Measurements from ENCODE around the gene TRABD2A.

The TRABD2A gene

DNA sequence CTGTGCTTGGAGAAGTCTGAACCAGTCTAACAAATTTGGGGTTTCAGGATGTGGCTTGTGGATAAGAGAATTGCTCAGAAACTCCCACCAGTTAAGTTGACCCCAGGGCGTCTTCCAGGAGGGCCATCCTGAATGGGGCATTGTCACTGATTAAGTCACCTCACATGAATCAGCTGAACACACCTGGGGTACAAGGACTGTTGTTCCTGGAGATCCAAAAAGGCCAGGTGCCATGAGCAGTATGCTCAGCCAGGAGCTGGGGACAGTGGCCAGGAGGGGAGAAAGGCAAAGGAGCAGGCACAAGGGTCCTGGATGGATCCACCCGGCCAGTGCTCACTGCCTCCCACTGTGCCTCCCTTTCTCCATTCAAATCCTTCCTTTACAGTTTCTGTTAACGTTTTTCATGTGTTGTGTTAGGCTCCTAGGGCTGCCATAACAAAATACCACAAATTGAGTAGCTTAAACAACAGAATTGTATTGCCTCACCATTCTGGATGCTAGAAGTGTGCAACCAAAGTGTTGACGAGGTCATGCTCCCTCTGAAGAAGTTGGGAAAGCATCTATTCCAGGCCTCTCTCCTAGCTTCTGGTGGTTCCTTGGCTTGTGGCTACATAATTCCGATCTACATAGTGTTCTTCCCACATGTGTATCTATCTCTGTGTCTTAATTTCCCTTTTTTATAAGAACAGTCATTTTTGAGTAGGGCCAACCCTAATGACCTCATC lies 33.4 kb downstream of the TRABD2A start:
- no peak for DNase-seq

DNA sequence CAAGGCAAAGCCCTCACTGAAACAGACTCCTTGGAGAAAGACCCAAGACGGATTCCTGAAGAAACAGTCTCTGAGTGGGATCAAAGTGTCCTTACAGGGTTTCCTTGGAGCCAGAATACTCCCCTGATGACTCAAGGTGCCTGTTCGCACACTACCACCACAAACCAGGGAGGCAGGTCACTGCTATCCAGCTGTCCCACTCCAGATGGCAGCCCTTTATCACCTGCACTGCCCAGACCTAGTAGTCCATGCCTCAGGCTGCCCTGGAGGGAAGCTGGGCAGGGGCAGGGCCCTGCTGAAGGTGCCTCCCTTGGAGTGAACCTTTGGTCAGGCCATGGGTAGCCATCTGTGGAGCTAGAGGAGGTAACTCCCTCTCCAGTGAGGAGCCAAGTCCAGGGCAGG lies 34.1 kb downstream of the TRABD2A start:
- peak; percentile 26 for DNase-seq

DNA sequence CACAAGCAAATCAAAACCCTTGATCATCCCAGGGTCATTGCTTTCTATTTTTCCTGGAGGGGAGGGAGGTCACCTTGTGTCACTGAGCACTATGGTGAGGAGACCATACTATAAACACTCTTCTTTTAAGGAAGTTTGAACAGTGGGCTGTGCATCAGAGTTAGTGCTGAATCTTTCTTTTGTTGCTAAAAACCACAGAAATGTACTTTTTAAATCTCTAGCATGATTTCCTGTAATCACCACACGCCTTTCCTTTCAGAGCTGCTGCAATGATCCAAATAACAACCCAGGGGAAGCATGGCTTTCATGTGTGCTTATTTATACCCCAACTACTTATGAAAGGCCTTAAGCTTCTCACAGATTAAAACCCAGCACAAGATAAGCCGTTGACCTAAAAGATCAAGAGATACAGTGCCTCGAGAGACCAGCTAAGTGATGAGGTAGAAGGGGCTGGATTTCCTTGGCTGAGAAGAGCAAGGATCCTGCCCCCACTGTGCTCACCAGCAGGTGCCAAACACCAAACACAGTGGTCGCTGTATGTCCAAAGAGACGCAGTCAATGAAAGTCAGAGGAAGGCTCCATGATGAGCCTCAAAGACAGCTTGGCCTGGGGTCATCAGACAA lies 34.7 kb downstream of the TRABD2A start:
- DNase-seq, result peak; percentile 27

DNA sequence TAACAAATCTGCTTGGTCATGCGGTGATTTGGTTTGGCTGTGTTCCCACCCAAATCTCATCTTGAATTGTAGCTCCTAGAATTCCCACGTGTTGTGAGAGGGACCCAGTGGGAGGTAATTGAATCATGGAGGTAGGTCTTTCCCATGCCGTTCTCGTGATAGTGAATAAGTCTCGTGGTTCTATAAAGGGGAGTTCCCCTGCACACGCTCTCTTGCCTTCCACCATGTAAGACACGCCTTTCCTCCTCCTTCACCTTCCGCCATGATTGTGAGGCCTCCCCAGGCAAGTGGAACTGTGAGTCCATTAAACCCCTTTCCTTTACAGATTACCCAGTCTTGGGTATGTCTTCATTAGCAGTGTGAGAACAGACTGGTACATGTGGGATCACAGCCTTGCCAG lies 36.7 kb downstream of the TRABD2A start:
- DNase-seq, result no peak

DNA sequence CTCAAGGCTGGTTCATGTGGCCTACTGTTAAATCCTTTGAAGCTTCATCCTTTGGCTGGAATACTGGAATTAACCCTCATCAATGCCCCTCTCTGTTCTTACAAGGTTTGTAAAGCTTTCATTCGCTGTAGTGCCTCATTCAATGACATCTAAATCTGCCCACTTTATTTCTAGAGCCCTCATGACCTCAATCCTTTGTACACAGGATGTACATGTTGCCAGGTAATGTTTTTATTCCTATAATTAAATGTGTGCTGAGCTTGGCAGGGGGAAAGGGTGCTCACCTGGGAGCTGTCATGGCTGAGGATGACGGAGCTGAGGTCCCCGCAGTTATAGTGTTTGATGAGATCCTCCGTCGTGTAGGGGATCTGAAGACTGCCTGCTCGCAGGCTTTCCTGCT lies 39.3 kb downstream of the TRABD2A start:
- no peak for DNase-seq

DNA sequence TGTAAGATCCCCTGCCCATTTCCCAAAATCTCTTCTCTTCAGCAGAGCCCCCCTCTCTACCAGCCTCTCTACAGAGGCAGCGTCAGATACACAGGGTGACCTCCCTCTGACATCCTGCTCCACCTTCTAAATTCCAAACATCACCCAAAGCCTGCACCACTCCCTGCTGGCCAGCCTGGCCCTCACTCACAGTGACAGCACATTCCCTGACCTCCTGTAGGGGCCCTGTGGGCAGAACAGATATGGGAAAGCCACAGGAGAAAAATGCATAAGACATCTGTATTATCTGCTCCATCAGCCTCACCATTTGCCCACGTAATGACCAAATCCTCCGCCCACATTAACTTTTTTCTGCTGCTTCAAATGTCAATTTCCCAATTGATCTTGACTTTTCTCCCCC lies 40.6 kb downstream of the TRABD2A start:
- DNase-seq, result peak; percentile 11

DNA sequence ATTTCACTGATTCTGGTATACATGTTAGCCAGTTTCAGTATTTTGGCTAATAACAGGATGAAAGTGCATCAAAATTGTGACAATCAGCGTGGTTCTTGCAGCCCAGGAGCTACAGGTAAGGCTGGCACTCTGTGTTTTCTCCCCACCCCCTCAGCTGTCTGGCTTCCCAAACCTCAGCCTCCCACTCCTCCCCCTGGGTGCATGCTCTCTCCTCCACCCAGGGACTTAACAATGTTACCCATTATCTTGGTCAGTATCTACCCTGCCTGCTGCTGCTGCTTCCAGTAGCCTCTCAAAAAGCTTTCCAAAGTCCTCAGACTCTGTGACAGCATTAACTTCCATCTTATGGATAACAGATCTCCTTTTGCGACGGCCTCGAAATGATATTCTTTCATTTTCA lies 41.0 kb downstream of the TRABD2A start:
- no peak for DNase-seq

DNA sequence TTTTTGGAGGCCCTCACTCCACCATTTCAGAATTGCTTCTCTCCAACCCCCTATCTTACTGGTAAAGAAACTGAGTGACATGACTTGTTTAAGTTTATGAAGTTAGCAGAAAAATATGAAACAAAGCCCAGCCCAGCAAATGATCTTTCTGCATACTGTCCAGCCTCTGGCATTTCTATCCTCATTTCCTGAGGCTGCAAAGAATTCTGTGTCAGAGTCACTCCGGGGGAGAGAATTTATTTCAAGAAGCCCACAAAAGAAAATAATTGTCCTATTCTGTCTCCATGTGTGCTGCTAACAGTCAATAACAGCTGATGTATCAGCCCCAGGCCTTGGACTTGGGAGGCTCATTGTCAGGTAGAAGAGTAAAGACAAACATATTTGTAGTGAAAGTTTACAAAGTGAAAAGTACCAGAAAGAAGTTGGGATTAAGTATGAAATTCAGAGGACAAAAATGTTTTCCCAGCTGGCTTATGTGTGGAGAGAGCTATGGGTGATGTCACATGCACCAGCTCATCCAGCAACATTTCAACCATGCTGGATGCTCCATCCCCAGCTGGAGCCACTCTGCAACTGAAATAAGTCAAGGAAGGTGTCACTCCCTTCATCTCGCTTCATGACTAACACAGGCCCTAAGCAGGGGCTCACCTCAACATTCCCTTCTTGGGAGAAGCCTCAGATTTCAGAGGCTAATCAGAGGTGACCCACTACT lies 42.3 kb downstream of the TRABD2A start:
- peak; percentile 31 for DNase-seq

DNA sequence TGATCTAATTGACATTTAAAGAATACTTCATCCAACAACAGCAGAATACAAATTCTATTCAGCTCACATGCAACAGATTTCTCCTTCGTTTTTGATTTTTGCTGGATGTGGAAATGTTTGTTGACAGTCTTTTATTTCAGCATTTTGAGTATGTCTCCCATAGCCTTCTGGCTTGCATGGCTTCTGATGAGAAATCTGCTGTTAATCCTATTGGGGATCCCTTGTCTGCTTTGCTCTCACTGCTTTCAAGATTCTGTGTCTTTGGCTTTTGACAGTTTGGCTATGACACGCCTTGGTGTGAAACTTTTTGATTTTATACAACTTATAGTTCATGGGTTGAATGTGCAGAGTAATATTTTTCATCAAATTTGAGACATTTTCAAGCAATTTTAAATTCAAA lies 44.7 kb downstream of the TRABD2A start:
- no peak for DNase-seq

DNA sequence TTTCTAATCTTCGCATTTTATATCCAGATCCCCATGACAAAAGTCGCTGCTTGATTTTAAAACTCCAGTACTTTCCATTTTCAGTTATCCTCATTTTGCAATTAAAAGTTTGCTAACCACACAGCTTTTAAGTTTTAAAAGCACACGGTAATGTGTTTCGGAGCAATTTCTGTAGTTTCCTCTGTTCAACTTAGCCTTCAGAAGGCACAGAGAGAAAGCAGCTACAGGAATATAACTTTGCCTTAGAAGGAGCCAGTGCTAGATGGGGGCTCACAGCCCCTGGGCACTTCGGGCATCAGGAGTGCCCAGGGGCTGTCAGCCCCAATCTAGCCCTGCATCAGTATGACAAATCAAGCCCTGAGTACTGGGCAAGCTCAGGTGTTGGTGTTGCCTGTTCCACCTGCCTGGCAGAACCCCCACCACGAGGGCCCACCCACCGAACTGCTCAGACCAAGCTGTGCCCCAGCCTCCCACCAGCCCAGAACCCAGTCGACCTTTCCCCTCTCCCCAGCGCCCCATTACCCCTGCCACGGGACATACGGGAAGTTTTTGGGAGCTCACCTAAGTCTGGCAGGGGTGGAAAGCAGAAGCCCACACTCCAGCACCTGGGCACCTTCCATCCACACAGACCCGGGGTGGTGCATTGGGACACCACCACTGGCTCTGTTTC lies 47.3 kb downstream of the TRABD2A start:
- DNase-seq, result no peak

DNA sequence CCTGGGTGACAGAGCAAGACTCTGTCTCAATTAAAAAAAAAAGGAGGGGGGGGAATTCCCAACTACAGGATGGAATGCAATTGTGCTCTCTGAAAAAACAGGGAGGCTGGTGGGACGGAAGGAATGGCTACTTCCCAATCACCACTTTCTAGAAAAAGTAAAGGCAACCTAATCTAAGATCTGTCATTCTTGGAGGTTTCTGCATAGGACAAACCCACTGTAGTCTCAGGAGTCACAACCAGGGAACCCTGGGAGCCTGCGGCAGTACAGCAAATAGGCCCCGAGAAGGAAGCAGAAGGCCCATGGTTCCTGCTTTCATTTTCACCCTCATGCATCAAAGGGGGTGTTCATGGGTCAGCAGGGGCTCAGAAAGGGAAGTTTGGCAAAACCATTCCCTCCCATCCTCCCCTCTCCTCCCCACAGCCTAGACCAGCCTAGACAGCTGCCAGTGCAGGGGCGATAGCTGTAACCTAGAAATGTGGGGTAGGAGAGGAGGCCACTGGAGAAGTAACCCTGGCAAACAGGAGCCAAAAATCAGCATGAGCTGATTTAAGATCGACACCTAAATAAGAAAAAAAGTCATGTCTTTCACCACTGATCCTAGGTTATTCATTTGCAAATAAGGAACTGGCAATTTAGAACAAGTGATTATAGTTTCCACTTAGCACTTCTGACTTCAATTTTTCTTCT lies 48.0 kb downstream of the TRABD2A start:
- peak; percentile 22 for DNase-seq

DNA sequence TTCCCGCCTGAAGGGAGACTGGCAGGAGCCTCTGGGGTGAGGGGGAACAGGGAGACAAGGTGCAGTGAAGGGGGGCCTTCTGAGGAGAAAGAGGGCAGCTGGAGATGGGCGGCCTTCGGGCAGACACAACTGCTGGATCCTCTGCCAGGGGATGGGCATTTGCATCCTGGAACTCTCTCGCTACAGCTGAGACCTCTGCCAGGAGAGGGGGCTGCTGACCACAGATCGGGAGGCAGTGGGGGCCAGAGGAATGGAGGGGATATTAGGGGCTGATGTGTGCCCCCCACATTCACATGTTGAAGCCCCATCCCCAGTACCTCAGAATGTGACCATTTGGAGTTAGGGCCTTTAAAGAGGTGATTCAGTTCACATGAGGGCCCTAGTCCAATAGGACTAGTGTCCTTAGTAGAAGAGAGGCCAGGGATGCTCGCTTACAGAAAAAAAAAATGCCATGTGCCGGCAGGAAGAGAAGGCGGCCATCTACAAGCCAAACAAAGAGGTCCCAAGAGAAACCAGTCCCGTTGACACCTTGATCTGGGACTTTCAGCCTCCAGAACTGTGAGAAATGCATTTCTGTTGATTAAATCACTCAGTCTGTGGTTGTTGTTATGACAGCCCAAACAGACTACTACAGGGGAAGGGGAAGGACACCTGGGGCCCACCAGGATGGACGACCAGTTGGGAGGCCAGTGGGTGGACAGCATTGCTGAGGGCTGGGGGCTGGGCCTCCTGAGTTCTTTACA lies 50.0 kb downstream of the TRABD2A start:
- no peak for DNase-seq

DNA sequence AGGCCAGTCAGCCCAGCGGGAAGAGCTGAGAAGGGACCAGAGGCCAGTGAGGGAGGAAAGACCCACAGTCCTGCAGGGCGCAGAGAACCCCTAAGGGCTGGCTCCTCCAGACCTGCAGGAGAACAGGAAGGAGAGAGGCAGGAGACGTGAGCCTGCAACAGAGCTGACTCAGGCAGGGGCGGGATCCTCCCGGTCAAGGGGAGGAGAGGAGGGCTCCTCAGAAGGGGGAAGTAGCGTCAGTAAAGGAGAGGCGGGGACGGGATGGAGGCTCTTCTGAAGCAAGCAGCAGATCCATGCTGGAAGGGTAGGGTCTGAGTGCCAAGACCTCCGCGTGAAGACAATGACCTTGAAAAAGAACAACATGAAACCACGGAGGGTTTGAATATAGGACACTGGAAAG lies 50.8 kb downstream of the TRABD2A start:
- peak; percentile 32 for DNase-seq

DNA sequence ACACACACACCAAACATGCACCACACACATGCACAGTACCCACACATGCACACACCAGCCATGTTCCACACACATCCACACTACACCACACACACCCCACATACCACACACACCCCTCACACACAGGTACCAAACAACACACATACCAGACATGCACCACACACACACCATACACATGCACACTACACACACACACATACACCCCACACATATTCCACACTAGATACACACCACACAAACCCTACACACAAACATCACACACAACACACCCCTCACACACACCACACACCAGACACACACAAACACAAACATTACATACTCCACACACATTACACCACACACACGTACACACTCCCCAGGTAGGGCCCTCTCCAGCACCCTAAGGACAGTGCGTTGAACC lies 51.2 kb downstream of the TRABD2A start:
- no peak for DNase-seq

DNA sequence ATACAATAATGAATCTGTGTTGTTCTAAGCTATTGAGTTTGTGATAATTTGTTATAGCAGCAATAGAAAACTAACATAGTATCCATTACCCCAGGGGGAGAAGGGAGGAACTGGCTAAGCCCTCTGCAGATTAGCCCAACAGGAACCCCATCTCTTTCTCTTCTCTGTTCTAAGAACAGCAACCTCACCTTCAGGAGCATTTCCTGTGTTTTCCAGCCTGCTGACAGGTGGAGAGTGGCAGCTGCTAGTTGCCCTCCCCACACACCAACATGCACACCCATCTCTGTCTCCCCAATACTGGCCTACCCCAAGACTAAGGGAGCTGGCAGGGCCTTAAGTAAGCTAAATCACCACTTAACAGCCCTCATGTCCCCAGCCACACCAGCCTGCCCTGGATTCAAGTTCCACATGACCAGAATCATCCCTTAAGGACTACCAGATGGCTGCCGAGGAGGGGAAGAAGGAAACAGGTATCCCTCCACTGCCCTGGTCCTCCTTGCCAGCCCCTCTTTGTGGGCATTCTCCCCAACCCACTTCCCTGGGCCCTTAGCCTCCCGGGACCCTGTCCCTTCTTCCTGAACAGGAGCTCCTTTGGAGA lies 52.8 kb downstream of the TRABD2A start:
- no peak for DNase-seq

DNA sequence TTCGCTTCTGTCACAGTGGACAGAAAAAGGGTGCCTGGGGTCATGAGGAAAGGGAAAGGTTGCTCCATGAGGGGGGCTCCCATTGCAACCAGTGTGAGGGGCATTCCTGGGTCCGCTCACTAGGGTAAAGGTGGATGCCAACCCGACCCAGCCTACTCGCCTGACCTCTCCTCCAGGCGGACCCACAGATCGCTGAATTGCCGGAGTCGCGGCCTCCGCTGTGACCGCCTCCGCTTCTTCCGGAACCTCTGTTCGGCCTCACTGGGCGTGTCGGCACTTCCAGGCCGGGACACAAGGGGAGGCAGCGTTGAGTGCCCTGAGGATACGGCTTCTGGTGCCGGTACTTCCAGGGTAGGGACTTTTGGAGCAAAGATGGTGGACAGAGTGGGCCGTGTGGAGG lies 57.1 kb downstream of the TRABD2A start:
- no peak for DNase-seq

DNA sequence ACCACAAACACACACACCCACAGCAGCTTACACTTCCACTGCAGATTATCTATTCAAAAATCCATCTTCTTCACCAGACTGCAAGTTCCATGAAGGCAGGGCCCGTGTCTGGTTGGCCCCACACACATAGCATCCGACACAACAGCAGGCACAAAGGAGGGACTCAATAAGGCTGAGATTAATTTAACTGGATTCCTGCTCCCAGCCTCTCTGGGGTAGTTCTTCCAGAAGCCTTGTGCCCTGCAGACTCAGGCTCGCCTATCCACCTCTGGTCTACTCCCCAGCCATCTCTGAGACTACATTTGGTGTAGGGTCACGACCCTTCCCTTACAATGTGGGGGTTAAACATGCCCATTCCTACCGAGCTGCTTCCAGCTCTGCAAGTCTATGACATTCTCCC lies 57.7 kb downstream of the TRABD2A start:
- DNase-seq, result no peak

DNA sequence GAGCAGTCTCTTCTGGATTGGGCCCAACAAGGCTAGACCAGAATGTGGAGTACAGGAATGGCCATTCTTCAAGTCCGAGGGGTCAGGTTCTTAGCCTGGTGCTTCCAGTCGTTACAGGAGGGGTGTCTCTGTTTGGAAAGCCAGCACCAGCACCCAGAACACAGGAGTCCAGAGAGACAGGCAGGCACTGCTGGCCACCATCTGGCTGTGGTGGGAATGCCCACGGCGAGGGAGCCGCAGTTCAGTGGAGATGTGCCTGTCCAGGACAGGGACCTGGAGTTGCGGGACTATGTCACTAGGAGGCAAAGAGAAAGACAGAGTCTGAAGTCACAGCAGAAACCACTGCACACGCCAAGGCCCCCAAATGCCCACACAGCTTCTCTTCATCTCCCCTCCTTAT lies 59.1 kb downstream of the TRABD2A start:
- no peak for DNase-seq

DNA sequence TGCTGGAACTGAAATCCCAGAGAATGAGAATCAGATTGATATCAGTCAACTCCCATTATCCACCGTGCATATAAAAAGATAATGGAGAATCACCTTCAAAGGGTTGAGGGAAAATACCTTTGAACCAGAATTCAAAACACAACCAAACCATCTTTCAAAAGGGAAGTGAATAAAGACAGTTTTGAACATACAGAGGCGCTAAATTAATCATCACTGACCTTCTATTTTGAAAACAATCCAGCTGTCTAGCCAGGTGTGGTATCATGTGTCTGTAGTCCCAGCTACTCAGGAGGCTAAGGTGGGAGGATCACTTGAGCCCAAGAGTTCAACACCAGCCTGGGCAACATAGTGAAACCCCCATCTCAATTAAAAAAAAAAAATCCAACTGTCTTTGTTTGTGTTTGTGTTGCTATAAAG lies 63.6 kb downstream of the TRABD2A start:
- no peak for DNase-seq

DNA sequence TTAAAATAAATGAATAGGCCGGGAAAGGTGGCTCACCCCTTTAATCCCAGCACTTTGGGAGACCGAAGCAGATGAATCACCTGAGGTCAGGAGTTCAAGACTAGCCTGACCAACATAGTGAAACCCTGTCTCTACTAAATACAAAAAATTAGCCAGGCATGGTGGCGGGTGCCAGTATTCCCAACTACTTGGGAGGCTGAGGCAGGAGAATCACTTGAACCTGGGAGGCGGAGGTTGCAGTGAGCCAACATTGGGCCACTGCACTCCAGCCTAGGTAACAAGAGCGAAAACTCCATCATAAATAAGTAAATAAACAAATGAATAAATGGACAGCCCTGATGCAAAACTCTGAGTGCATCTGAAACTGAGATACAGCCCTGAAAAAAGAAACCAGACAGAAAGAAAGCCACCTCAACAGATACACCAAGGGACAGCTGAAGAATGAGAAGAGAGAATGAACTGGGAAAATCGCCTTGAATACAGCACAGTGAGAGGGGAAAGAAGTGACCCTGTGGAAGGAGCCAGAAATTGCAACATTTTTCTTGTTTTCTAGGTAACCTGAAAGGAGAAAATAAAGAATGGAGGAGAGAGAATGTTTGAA lies 64.4 kb downstream of the TRABD2A start:
- no peak for DNase-seq

DNA sequence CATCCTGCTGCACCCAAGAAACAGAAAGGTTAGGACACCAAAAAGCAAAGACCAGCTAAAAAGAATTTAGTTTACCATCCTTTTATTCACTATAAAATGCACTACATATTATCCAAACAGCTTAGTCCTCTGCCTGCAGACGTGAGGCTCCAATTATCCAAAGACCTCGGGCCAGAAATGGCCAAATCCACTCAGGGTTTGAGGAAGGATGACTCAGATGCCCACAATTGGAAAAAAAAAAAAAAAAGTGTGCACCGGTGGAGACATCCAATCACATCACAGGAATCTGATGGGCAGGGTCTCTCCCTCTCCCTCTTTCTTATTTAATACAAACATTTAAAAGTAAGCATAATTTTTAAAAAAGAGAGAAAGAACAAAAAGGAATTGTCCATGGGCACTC lies 65.7 kb downstream of the TRABD2A start:
- peak; percentile 21 for DNase-seq
